OCI-LY3 (cell line): Measurements from ENCODE around the gene CPNE2.

Source experiments
- H2AFZ ChIP-seq: fragments of 200-600, 300-600 bp; shearing (Covaris generic); 2 replicates; pipeline ENCODE4 v1.6.0; 2014; ENCODE audit warnings: antibody characterized with exemption, low read depth, low read length
- H3K27ac ChIP-seq: fragments of 200-600, 300-600 bp; sonication (generic); 2 replicates; pipeline ENCODE4 v1.5.1; 2014; ENCODE audit warnings: mild to moderate bottlenecking, low read length, moderate library complexity, mixed read lengths
- H3K27me3 ChIP-seq: fragments of 200-600, 300-600 bp; sonication (generic); 2 replicates; pipeline ENCODE4 v1.6.1; 2014; ENCODE audit warnings: low read depth, low read length, mixed read lengths
- H3K36me3 ChIP-seq: fragments of 200-600, 300-600 bp; sonication (generic); replicated peaks from 2 replicates; pipeline ENCODE3; 2014; ENCODE audit warnings: low read depth, low read length, mixed read lengths
- H3K4me1 ChIP-seq: fragments of 300-600, 200-600 bp; sonication (generic); 2 replicates; pipeline ENCODE4 v1.6.1; 2014; ENCODE audit warnings: low read length, mixed read lengths
- H3K4me2 ChIP-seq: fragments of 200-600, 300-600 bp; sonication (generic); 2 replicates; pipeline ENCODE4 v1.6.1; 2014; ENCODE audit warnings: low read length, mixed read lengths
- H3K4me3 ChIP-seq: fragments of 300-600, 200-600 bp; sonication (generic); 2 replicates; pipeline ENCODE4 v1.5.1; 2014; ENCODE audit warnings: antibody characterized with exemption, mild to moderate bottlenecking, low read length, moderate library complexity
- H3K79me2 ChIP-seq: fragments of 300-600, 200-600 bp; shearing (Covaris generic); 2 replicates; pipeline ENCODE4 v1.6.1; 2014; ENCODE audit warnings: mild to moderate bottlenecking, low read length, mixed read lengths
- H3K9ac ChIP-seq: fragments of 300-600, 200-600 bp; shearing (Covaris generic); 2 replicates; pipeline ENCODE4 v1.6.0; 2014; ENCODE audit warnings: mild to moderate bottlenecking, low read length, moderate library complexity
- H3K9me3 ChIP-seq: fragments of 200-600, 300-600 bp; shearing (Covaris generic); 2 replicates; pipeline ENCODE4 v1.6.1; 2014; ENCODE audit warnings: low read length, mixed read lengths; ENCODE audit not compliant: insufficient read depth
- H4K20me1 ChIP-seq: fragments of 200-600, 300-600 bp; sonication (generic); 2 replicates; pipeline ENCODE4 v1.6.1; 2016; ENCODE audit warnings: low read length, mixed read lengths; ENCODE audit not compliant: insufficient read depth
- CTCF ChIP-seq: fragments of 200-600, 300-600 bp; sonication (generic); IDR thresholded peaks from 2 replicates; pipeline ENCODE4 v1.5.1; 2014; ENCODE audit warnings: antibody characterized with exemption, low read length, low read depth
- EZH2phosphoT487 ChIP-seq: fragments of 200-600 bp; shearing (Covaris generic); IDR thresholded peaks from 2 replicates; pipeline ENCODE4 v1.6.1; 2018; ENCODE audit warnings: antibody characterized with exemption, mixed run types, low read depth

CPNE2 gene

GRCh38 chr16:57145046-57146021 is 53.0 kb downstream of the CPNE2 start:
- no peak overlapping the region for H3K4me2 ChIP-seq
- no peak overlapping the region for H3K9ac ChIP-seq
- H3K79me2 ChIP-seq, result no peaks in the 10 kb centered on the region
- H3K9me3 ChIP-seq, result no peaks in the 10 kb centered on the region
- no peaks in the 10 kb centered on the region for H3K36me3 ChIP-seq
- no peak overlapping the region for H3K27ac ChIP-seq
- no peak overlapping the region for H2AFZ ChIP-seq
- H3K27me3 ChIP-seq, result no peaks in the 10 kb centered on the region
- H4K20me1 ChIP-seq, result no peaks in the 10 kb centered on the region
- no peak for TF ChIP-seq EZH2phosphoT487
- TF ChIP-seq CTCF, result no peak
- no peaks in the 10 kb centered on the region for H3K4me1 ChIP-seq
- no peak overlapping the region for H3K4me3 ChIP-seq

GRCh38 chr16:57146040-57146647 is 53.8 kb downstream of the CPNE2 start:
- Histone ChIP-seq H3K4me2 (no peak overlapping the region), H3K36me3 (no peaks in the 10 kb centered on the region), H3K4me3 (no peak overlapping the region), H3K27me3 (no peaks in the 10 kb centered on the region), H3K27ac (no peak overlapping the region), H2AFZ (no peak overlapping the region), H3K4me1 (no peaks in the 10 kb centered on the region), H4K20me1 (no peaks in the 10 kb centered on the region), H3K9me3 (no peaks in the 10 kb centered on the region), H3K9ac (no peak overlapping the region), H3K79me2 (no peaks in the 10 kb centered on the region)
- TF ChIP-seq EZH2phosphoT487 (no peak), CTCF (no peak)

- Histone ChIP-seq H3K27me3 (no peaks in the 10 kb centered on the region), H3K9me3 (no peaks in the 10 kb centered on the region), H3K4me3 (no peak overlapping the region), H3K36me3 (peaks cover under 1% of the 10 kb centered on the region), H3K27ac (no peak overlapping the region), H3K9ac (no peak overlapping the region), H4K20me1 (no peaks in the 10 kb centered on the region), H3K79me2 (no peaks in the 10 kb centered on the region), H2AFZ (no peak overlapping the region), H3K4me2 (no peak overlapping the region), H3K4me1 (no peaks in the 10 kb centered on the region)
- TF ChIP-seq CTCF (no peak), EZH2phosphoT487 (no peak)
These were observed 54.4 kb downstream of the CPNE2 start for GRCh38 chr16:57146735-57147134.
